HepG2 (cell line): ENCODE results near the gene ITGAE. TPM values are rescaled to one million over a fixed set of nuclear protein-coding genes. Genes with fewer than 3 reads are reported as not detected.

ENCODE experiments used
- AHR ChIP-seq: IDR thresholded peaks from 2 replicates; pipeline ENCODE4 v1.6.1; 2018; ENCODE audit warnings: missing genetic modification reagents, missing compliant biosample characterization
- ATRX ChIP-seq: sonication (generic); formaldehyde crosslinking; IDR thresholded peaks from 2 replicates; pipeline ENCODE4 v1.4.0; 2020; ENCODE audit warnings: missing genetic modification reagents, borderline replicate concordance
- HES4 ChIP-seq: sonication (generic); formaldehyde crosslinking; IDR thresholded peaks from 2 replicates; pipeline ENCODE4 v1.9.0; 2021; ENCODE audit warnings: mild to moderate bottlenecking, missing genetic modification reagents, borderline replicate concordance
- HNRNPL ChIP-seq: fragments of 200-400 bp; formaldehyde crosslinking; IDR thresholded peaks from 2 replicates; pipeline ENCODE4 v1.6.1; 2017; ENCODE audit warnings: mild to moderate bottlenecking, low read depth, low read length
- LCORL ChIP-seq, 2 experiments: fragments of 450-650 bp in 1 of 2; sonication (generic) in 1 of 2; formaldehyde crosslinking in 1 of 2; IDR thresholded peaks; 2 replicates each; pipeline versions ENCODE4 v1.5.0 to v1.6.1; 2017 to 2020; ENCODE audit warnings: antibody characterized with exemption in 1 of 2, missing genetic modification reagents in 1 of 2
- MXD3 ChIP-seq: IDR thresholded peaks from 2 replicates; pipeline ENCODE4 v1.6.1; 2016; ENCODE audit warnings: mild to moderate bottlenecking, missing biosample characterization, missing genetic modification reagents
- NAIF1 ChIP-seq: sonication (generic); formaldehyde crosslinking; IDR thresholded peaks from 2 replicates; pipeline ENCODE4 v1.5.0; 2020; ENCODE audit warnings: mild to moderate bottlenecking, missing genetic modification reagents, borderline replicate concordance
- PAX8 ChIP-seq: sonication (generic); formaldehyde crosslinking; IDR thresholded peaks from 2 replicates; pipeline ENCODE4 v1.8.0; 2022; ENCODE audit warnings: mild to moderate bottlenecking, missing genetic modification reagents, borderline replicate concordance
- RFX3 ChIP-seq: IDR thresholded peaks from 2 replicates; pipeline ENCODE4 v1.6.1; 2016; ENCODE audit warnings: missing biosample characterization, missing genetic modification reagents
- TBL1XR1 ChIP-seq: fragments of 150-350 bp; IDR thresholded peaks from 2 replicates; pipeline ENCODE4 v1.6.1; 2014; ENCODE audit warnings: borderline replicate concordance, low read length; ENCODE audit not compliant: partially characterized antibody
- ZMYM4 ChIP-seq: sonication (generic); formaldehyde crosslinking; IDR thresholded peaks from 2 replicates; pipeline ENCODE4 v1.8.1; 2023; ENCODE audit warnings: mild to moderate bottlenecking, missing genetic modification reagents
- ZNF280B ChIP-seq: sonication (generic); formaldehyde crosslinking; IDR thresholded peaks from 2 replicates; pipeline ENCODE4 v1.5.0; 2020; ENCODE audit warnings: missing genetic modification reagents, mild to moderate bottlenecking, borderline replicate concordance
- ZNF672 ChIP-seq: sonication (generic); formaldehyde crosslinking; IDR thresholded peaks from 2 replicates; pipeline ENCODE4 v1.8.1; 2022; ENCODE audit warnings: missing genetic modification reagents
- ZNF703 ChIP-seq: sonication (generic); formaldehyde crosslinking; IDR thresholded peaks from 2 replicates; pipeline ENCODE4 v1.5.1; 2020; ENCODE audit warnings: missing genetic modification reagents, mild to moderate bottlenecking, moderate library complexity, borderline replicate concordance
- ZNF720 ChIP-seq: sonication (generic); formaldehyde crosslinking; IDR thresholded peaks from 2 replicates; pipeline ENCODE4 v1.4.0; 2020; ENCODE audit warnings: missing genetic modification reagents
- ZNF816 ChIP-seq: sonication (generic); formaldehyde crosslinking; IDR thresholded peaks from 2 replicates; pipeline ENCODE4 v1.8.0; 2022; ENCODE audit warnings: missing genetic modification reagents, mild to moderate bottlenecking, borderline replicate concordance
- polyA plus RNA-seq, 8 experiments: library from polyadenylated mRNA; depleted of rRNA in 3 of 8; stranded (reverse) in 7 of 8; unstranded in 1 of 8; fragments of >200 nt; fragmentation: Illumina TruSeq in 4 of 8; extraction: Trizol in 4 of 8; gene quantifications; 2 replicates each; pipeline versions ENCODE4 v1.2.1 to v1.2.3, GENCODE V29; 2011 to 2016; ENCODE audit warnings: low read depth in 4 of 8, missing spikeins in 1 of 8, mixed read lengths in 1 of 8; ENCODE audit not compliant: insufficient read depth in 1 of 8
- total RNA-seq, 5 experiments: library from RNA; depleted of rRNA; stranded (reverse); fragments of >200 nt; fragmentation: Illumina TruSeq; extraction: Trizol; gene quantifications; 2 replicates each; pipeline ENCODE4 v1.2.3, GENCODE V29; 2016; ENCODE audit warnings: low read depth in 1 of 5
- TF ChIP-seq, protein P1 (sequence below): sonication (generic); formaldehyde crosslinking; IDR thresholded peaks from 2 replicates; pipeline ENCODE4 v1.4.0; 2020; ENCODE audit warnings: missing genetic modification reagents
- TF ChIP-seq, protein P2 (sequence below): sonication (generic); formaldehyde crosslinking; conservative IDR thresholded peaks from 2 replicates; pipeline ENCODE4 v1.4.0; 2020; ENCODE audit warnings: mild to moderate bottlenecking, missing genetic modification reagents, moderate library complexity

ITGAE gene
- total and polyA plus RNA-seq, 2 of the 13 experiments (the other 11 are each of a cell fraction or from before 2014, with no cell fraction given), result 42.3 to 49.0 TPM

DNA sequence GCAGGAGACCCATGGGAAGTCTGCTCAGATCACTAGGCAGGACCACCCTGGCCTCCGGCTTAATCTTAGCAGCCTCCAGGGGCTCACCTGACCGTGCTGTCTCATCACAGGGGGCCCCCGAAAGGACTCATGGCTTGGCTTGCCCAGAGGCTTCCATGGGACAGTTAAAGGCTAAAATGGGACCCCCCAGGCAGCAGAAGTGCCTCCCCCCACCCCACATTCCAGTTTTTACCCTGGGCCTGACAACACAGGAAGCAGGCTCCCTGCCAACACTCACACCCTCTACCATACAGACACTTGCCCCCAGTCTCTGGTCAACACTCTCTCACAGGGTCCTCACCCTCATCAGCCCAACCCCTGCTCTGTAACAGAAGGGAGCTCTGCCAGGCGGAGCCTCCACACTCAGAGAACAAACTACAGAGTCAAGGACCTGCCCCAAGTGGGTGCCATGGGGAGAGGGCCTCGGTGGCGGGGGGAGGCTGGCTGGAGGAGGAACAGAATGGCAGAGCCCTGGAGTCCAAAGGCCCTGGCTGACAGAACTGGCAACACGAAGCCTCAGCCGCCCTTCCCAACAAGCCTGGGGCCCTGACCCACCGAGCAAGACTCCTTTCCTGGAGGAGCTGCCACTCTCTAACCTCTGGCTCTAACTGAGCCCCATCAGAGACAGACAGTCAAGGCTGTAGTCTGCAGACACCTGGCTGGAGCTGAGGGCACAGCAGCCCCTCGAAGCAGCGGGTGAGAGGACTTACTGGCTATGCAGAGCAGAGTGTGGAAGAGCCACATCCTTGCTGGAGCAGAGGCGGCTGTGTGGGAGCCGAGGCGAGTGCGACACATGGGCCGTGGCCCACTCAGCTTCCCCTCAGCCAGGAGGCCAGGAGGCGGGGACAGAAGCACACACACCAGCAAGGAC, at the start of gene ITGAE (continued):
- TF ChIP-seq, protein P1, sequence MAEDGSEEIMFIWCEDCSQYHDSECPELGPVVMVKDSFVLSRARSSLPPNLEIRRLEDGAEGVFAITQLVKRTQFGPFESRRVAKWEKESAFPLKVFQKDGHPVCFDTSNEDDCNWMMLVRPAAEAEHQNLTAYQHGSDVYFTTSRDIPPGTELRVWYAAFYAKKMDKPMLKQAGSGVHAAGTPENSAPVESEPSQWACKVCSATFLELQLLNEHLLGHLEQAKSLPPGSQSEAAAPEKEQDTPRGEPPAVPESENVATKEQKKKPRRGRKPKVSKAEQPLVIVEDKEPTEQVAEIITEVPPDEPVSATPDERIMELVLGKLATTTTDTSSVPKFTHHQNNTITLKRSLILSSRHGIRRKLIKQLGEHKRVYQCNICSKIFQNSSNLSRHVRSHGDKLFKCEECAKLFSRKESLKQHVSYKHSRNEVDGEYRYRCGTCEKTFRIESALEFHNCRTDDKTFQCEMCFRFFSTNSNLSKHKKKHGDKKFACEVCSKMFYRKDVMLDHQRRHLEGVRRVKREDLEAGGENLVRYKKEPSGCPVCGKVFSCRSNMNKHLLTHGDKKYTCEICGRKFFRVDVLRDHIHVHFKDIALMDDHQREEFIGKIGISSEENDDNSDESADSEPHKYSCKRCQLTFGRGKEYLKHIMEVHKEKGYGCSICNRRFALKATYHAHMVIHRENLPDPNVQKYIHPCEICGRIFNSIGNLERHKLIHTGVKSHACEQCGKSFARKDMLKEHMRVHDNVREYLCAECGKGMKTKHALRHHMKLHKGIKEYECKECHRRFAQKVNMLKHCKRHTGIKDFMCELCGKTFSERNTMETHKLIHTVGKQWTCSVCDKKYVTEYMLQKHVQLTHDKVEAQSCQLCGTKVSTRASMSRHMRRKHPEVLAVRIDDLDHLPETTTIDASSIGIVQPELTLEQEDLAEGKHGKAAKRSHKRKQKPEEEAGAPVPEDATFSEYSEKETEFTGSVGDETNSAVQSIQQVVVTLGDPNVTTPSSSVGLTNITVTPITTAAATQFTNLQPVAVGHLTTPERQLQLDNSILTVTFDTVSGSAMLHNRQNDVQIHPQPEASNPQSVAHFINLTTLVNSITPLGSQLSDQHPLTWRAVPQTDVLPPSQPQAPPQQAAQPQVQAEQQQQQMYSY (CRISPR knock-in tag), result no peak
- TF ChIP-seq ZNF720 (CRISPR knock-in tag) (no peak), ATRX (CRISPR knock-in tag) (no peak), AHR (CRISPR knock-in tag) (no peak), HES4 (CRISPR knock-in tag) (no peak), HNRNPL (no peak), LCORL (IDR thresholded peaks at IDR 0.05) (no peak), LCORL (CRISPR knock-in tag; IDR thresholded peaks at IDR 0.05) (no peak), MXD3 (0 out of 2 replicates have a peak, but pooled peaks have one; percentile 27), TBL1XR1 (no peak), ZNF703 (CRISPR knock-in tag) (no peak), ZMYM4 (CRISPR knock-in tag) (no peak), ZNF280B (CRISPR knock-in tag) (no peak), ZNF816 (no peak), RFX3 (no peak), ZNF672 (CRISPR knock-in tag) (no peak), PAX8 (CRISPR knock-in tag) (no peak), NAIF1 (CRISPR knock-in tag) (no peak)
- TF ChIP-seq, protein P2, sequence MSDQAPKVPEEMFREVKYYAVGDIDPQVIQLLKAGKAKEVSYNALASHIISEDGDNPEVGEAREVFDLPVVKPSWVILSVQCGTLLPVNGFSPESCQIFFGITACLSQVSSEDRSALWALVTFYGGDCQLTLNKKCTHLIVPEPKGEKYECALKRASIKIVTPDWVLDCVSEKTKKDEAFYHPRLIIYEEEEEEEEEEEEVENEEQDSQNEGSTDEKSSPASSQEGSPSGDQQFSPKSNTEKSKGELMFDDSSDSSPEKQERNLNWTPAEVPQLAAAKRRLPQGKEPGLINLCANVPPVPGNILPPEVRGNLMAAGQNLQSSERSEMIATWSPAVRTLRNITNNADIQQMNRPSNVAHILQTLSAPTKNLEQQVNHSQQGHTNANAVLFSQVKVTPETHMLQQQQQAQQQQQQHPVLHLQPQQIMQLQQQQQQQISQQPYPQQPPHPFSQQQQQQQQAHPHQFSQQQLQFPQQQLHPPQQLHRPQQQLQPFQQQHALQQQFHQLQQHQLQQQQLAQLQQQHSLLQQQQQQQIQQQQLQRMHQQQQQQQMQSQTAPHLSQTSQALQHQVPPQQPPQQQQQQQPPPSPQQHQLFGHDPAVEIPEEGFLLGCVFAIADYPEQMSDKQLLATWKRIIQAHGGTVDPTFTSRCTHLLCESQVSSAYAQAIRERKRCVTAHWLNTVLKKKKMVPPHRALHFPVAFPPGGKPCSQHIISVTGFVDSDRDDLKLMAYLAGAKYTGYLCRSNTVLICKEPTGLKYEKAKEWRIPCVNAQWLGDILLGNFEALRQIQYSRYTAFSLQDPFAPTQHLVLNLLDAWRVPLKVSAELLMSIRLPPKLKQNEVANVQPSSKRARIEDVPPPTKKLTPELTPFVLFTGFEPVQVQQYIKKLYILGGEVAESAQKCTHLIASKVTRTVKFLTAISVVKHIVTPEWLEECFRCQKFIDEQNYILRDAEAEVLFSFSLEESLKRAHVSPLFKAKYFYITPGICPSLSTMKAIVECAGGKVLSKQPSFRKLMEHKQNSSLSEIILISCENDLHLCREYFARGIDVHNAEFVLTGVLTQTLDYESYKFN, result no peak
